GM21717 (cell line): Measurements from ENCODE around the gene C7orf25.
A peak's percentile ranks its signal among the peaks of the same experiment; 100 is the strongest.

ENCODE experiments used
- ATAC-seq: cut with Tn5 transposase; IDR thresholded peaks from one replicate; pipeline ENCODE4 v1.9.1; 2021; ENCODE audit warnings: mild to moderate bottlenecking, moderate library complexity; ENCODE audit not compliant: unreplicated experiment

Gene C7orf25

DNA sequence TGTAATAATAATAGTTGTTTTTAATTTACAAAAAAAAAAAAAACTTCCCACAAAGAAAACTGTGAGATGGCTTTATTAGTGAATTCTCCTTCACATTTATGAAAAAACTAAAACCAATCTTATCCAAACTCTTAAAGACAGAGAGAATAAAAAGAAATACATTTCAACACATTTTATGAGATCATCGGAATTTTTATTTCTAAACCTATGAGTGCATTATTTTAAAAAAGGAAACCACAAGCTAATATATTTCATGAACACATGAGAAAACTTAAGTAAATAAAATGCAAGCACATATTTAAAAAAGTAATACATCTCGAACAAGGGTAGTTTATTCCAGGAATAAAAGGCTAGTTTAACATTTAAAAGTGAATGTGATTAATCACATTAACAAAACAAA lies 31.5 kb downstream of the C7orf25 start:
- no peak for ATAC-seq

- ATAC-seq, result no peak
Measured at GRCh38 chr7:42878303-42878702, 33.6 kb downstream of the C7orf25 start.

- ATAC-seq, result no peak
Measured at GRCh38 chr7:42877862-42878261, 34.0 kb downstream of the C7orf25 start.

DNA sequence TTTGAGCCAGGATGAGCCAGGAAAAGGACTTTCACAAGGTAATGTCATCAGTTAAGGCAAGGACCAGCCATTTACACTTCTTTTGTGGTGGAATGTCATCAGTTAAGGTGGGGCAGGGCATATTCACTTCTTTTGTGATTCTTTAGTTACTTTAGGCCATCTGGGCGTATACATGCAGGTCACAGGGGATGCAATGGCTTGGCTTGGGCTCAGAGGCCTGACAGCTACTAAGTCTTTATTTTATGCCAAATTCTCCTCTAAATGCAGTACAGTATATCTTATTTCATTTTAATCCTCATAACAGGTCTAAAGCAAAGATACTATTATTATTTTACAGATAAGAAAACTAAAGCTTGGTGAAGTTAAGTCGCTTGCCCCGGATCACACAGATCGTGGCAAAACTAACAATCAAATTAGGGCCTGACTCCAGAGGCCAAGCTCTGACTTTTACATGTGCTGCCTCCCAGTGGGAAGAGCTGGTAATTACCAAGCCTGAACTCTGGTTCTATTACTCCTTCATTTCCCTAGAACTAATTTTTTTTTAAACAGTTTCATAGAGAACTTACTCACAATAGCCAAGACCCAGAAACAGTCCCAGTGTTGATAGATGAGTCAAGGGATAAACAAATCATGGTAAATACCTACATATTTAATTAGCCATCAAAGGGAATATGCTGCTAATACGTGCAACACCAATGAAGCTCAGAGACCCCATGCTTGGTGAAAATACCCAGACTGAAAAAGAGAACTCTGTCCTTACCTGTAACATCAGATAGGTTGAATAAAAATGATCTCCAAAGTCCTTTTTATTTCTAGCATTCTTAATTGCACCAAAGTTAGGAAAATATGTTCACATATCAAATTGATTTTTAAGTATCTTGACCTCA lies 35.4 kb downstream of the C7orf25 start:
- peak; percentile 70 for ATAC-seq

GRCh38 chr7:42869131-42870020 lies 42.5 kb downstream of the C7orf25 start:
- peak; percentile 98 for ATAC-seq

DNA sequence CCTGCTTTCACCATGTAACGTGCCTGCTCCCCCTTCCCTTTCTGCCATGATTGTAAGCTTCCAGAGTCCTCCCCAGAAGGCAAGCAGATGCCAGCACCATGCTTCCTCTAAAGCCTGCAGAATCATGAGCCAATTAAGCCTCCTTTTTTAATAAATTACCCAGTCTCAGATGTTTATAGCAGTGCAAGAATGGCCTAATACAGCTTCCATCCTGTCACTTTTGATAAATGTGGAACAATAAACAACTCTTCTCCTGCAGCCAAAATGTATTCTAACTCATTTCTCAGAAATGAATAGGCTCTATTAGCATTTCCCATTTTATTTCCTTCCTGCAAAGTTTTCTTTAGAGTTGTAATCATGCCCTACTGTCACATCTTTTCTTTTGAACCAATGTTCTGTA lies 43.4 kb downstream of the C7orf25 start:
- ATAC-seq, result no peak
